PFSK-1 (cell line): Measurements from ENCODE around the gene RPL10.

Experiments
- FOXP2 ChIP-seq: optimal IDR thresholded peaks from 2 replicates; pipeline ENCODE3; 2011; ENCODE audit warnings: borderline replicate concordance, control low read depth, inconsistent platforms; ENCODE audit not compliant: insufficient read depth; ENCODE audit errors: extremely low read length, extremely low read depth
- POLR2AphosphoS5 ChIP-seq: IDR thresholded peaks from 2 replicates; pipeline ENCODE4 v1.6.1; 2012; ENCODE audit warnings: low read depth, mild to moderate bottlenecking, control low read depth, low read length, moderate library complexity
- REST ChIP-seq, 2 experiments: IDR thresholded peaks; 2 replicates each; pipeline versions ENCODE4 v1.6.1 to v1.8.0; 2011 to 2012; ENCODE audit warnings: low read depth in 2 of 2, low read length in 2 of 2, control low read depth in 1 of 2, inconsistent platforms in 1 of 2, mild to moderate bottlenecking in 1 of 2, moderate library complexity in 1 of 2; ENCODE audit not compliant: insufficient read depth in 1 of 2
- SIN3A ChIP-seq: IDR thresholded peaks from 2 replicates; pipeline ENCODE4 v1.6.1; 2012; ENCODE audit warnings: mild to moderate bottlenecking, low read length, moderate library complexity, borderline replicate concordance; ENCODE audit not compliant: insufficient read depth
- TAF1 ChIP-seq: IDR thresholded peaks from 2 replicates; pipeline ENCODE4 v1.6.1; 2012; ENCODE audit warnings: low read length, control low read depth, borderline replicate concordance; ENCODE audit not compliant: insufficient read depth

RPL10 gene

GRCh38 chrX:154443479-154443910 lies 45.3 kb downstream of the RPL10 start:
- TF ChIP-seq FOXP2 (no peak), TAF1 (no peak), SIN3A (no peak), POLR2AphosphoS5 (no peak; the same call in 1 of the 2 replicates), REST (IDR thresholded peaks at IDR 0.05; ENCODE audit: insufficient read depth in 1 of 2, low read depth in 2 of 2, low read length in 2 of 2) (no peak)

- no peak for TF ChIP-seq REST (IDR thresholded peaks at IDR 0.05; ENCODE audit: insufficient read depth in 1 of 2, low read depth in 2 of 2, low read length in 2 of 2)
- TF ChIP-seq SIN3A = no peak
- TF ChIP-seq TAF1 = no peak
- no peak for TF ChIP-seq FOXP2
- TF ChIP-seq POLR2AphosphoS5 = no peak
Observed at GRCh38 chrX:154443992-154444754, 46.0 kb downstream of the RPL10 start, which contains the start of gene FAM50A. TSS of gene FAM50A (plus strand) at chrX:154444141. CDS start at chrX:154444236, 95 bp downstream.

GRCh38 chrX:154444755-154445246 lies 46.6 kb downstream of the RPL10 start:
- TF ChIP-seq REST (IDR thresholded peaks at IDR 0.05; ENCODE audit: insufficient read depth in 1 of 2, low read depth in 2 of 2, low read length in 2 of 2) = no peak
- TF ChIP-seq SIN3A = no peak
- no peak for TF ChIP-seq POLR2AphosphoS5
- no peak for TF ChIP-seq FOXP2

- TF ChIP-seq POLR2AphosphoS5 (no peak), FOXP2 (no peak), REST (IDR thresholded peaks at IDR 0.05; ENCODE audit: insufficient read depth in 1 of 2, low read depth in 2 of 2, low read length in 2 of 2) (no peak), TAF1 (no peak), SIN3A (no peak)
Observed at GRCh38 chrX:154445776-154446175, 47.6 kb downstream of the RPL10 start.
